ENCODE data around the gene GYPE.
"Not testable (repeated sequence)": the region's sequence is repeated elsewhere in the genome, so short reads cannot be mapped to it uniquely, and the experiment has no call there.

The GYPE gene

DNA sequence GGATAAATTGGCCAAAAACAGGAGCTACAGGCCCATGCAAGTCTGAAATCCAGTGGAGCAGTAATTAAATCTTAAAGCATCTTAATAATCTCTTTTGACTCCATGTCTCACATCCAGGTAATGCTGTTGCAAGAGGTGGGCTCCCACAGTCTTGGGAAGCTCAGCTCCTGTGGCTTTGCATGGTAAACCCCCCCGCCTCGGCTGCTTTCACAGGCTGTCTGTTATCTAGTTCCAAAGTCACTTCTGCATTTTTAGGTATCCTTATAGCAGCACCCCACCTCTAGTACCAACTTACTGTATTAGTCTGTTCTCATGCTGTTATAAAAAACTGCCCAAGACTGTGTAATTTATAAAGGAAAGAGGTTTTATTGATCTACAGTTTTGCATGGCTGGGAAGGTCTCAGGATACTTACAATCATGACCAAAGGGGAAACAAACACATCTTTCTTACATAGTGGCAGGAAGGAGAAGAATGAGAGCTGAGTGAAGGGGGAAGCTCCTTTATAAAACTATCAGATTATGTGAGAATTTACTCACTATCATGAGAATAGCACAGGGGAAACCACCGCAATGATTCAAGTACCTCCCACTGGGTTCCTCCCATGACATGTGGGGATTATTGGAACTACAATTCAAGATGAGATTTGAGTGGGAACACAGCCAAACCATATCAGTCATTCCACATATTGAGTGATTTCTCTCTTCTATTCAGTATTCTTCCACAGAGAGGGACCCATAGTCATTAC, 34.7 kb downstream of the GYPE start:
- DNase-seq, result not testable (repeated sequence)

DNA sequence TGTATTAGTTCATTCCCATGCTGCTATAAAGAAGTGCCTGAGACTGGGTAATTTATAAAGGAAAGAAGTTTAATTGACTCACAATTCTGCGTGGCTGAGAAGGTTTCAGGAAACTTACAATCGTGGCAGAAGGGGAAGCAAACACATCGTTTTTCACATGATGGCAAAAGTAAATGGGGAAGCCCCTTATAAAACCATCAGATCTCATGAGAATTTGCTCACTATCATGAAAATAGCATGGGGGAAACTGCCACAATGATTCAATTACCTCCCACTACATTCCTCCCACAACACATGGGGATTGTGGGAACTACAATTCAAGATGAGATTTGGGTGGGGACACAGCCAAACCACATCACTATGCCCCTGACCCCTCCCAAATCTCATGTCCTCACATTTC, 35.4 kb downstream of the GYPE start:
- not testable (repeated sequence) for DNase-seq

DNA sequence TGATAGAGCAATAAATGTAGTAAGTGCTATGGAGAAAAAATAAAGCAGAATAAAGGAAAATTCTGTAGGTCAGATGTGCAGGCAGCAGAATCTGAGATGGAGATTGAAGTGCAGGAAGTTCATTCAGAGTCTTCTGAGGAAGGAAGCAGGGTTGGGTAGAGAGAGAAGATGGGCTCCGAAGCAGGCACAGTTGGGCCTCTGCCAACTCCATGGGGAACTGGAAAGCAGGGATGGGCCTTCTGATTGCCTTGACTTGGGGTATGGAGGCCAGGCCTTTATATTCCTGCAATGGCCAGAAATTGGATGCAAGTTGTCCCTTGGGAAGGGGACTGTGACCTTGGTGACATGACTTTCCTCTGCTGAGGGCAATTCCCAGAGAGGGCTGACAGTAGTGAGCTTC, 42.6 kb downstream of the GYPE start:
- DNase-seq, result not testable (repeated sequence)

DNA sequence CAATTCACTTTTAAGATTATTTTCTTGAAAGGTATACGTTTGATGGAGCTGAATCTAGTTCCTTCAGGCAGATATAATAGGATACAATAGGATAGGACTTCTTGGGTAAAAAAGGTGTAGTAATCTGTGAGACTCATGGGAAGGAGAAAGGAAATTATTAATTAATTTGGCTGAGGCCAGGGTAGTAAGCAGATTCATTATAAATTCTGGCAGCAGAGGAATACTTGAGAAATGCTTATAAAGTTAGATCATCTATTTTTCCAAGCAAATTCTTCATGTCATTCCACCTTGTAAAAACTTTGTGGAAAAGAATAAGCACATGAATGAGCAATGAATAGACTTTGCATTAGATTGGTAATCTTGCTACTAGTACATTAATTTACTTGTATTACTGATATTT, 46.9 kb downstream of the GYPE start:
- no peak for DNase-seq

DNA sequence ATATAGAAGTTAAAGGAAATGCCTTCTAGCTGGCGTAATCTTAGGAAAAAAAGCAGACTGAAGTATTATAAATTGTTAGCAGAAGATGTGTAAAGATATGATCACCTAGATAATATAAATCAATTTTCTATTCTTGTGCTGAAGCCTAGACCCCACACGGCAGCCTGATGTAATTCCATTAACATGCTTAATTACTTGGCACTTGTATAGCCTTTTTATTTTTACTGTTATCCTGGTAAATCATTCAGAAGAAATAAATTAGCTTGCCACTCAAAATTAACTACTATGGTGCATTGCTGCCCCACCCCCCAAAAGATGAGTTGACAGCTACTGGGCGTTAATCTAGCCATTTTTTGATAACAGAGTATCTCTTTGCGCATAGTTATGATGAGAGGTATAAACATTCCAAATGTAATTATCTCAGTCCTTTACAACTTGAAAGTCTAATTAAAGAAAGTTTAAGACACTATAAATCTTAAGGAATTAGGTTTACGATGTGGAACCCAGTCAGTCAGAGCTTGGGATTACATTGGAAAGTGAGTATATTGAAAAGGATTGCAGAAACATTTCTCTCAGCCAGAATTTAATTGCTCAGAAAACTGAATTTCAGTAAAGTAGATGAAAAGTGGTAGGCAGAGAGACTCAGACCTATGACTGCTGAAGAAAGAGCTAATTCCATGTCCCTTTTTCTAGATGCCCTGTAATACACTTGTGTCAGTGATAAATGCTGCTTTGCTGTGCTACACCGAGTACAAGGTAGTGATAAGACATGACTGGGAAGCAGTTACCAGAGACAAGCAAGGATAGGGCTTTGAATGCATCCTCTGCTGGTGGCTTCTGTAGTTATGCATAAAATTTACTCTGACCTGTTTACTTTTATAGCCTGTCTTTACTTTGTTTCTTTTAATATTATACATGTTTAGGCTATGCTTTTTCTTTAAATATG, 47.7 kb downstream of the GYPE start:
- not testable (repeated sequence) for DNase-seq

DNA sequence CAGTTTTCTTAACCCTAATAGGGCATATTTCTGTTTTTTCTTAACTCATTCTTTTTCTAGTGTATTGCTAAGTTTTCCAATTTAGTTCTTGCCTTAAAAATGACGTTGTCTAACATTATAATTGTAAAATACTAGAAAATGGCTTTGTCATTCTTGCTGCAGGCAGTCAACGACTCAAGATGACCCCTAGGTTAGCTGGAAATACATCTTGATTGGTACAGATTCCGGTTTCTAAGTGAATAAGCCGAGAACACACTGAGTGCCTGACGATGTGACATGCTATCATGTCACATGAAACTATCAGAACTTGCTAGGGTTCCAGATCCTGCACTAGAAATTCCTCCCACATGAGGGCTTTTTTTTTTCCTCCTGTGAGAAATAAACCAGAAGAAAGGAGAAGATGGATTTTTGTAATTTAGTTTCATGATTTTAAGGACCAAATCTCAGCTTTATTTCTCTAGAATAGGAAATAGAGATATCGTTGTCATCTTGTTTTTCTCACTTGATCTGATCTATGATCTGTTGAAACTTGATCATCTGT, 49.3 kb downstream of the GYPE start:
- DNase-seq, result not testable (repeated sequence)

DNA sequence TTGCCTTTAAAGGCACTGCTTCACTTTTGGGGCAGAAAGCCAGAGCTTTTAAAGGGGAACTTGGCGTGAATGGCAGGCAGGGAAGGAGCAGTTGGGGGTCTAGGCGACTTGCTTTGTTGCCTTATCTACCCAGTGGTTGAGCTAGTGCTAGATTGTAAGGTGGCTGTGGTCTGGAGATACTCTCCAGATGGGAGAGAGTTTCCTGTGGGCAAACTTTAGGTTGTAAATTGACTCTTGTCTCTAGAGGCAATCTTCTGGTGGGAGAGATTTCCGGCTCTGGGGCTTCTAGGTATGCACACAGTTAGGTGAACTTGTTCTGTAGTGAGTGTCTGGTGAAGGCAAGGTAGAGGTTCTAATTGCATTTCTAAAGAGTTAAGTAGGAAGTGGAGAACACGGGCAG, 50.7 kb downstream of the GYPE start:
- DNase-seq, result not testable (repeated sequence)

DNA sequence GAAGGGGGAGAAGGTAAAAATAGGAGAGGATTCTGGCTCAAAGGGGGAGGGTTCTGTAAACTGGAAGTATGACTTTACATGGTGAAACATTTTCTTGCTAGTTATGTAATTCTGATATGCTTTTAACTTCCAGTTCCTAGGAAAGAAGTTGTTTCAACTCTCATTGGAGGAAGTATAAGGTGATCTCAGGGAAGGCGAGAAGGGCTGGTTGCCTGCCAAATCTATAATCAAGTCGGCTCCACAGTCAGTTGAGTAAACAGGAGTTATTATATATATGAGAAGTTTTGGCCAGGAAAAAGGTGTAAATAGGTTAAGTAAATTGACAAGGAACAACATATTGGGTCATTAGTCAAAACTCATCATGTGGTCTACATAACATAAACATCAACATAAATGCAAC, 56.1 kb downstream of the GYPE start:
- not testable (repeated sequence) for DNase-seq

DNA sequence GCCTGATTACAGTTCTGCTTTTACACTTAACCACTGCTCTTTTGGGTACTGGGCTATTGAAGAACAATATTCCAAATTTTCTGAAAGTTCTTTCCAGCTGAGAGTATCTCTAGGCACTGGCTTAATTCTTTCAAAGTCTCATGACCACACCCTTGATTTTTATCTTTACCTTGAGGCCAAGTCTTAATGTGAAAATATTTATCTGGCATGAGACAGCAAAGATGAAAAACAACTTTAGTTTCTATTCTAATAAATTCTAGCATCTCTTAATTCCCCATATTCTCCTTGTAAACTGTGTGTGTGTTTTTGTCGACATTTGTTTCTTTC, 61.9 kb downstream of the GYPE start:
- not testable (repeated sequence) for DNase-seq

DNA sequence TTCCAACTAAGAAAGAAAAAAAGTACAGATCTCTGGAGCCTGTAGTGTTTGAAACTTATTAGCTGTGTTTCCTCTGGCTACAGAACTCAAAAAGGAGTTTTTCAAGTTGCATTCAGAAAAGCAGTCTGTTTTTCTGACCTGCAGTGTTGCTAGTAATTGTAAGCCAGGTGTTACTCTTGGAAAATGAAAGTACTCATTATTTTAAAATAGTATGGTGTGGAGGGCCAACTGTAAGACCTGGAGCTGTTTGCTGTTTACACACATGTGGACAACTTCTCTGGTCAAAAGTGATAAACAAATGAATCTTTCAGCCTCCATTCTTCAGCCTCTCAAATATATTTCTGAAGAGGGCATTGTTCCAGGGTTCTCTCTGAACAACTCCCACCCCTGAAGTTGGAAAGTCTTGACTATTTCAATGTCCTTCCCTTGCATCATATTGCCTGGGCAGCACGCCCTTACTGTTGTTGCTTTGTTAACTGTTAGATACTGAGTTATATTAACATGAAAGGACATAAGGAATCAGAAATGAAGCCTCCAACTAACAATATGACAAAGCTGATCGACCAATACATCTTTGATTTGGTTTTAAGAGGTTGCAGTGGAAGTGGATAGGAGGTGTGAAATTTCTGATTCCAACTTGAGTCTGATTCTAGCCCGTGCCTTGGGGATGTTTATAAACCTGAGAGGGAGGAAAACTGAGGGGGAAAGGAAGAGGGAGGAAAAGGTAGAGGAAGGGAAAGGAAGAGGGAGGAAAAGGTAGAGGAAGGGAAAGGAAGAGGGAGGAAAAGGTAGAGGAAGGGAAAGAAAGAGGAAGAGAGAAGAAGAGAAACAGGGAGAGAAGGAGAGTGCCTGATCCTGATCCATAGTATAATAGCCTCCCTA, 62.5 kb downstream of the GYPE start:
- DNase-seq, result not testable (repeated sequence)

DNA sequence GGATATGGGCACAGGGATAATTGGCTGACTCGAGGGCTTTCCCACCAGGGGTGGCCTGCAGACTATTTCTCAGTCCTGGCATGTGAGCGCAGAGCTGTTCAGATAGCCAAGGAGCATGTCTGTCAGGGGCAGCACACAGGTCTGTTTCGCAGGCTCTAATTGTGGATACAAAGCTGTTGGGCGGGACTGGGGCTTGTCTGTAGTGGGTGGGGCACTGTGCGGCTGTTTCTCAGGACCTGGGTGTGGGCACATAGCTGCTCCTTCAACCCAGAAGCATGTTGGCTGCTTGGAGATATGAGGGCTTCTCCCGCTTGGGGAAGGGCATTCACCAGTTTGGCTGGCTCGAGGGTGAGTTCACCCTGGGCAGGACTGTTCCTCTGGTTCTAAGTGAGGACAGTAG, 65.9 kb downstream of the GYPE start:
- DNase-seq, result not testable (repeated sequence)

DNA sequence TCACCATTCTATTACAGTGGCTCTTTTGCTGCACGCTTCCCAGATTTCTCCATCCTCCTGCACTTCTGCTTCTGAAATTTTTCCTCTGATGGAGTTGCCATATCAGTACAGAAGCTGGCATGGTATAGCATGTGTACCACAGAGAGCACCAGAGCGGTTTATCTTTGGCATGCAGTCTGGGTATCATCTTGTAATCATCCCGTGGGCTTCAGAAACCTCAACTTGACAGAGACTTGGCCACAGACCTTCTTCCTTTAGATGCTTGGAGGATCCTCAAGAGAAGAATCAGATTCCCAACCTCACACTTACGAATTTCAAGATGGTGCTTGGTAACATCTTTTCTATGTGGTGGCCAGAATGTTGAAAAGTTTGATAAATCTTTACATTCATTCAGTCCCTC, 71.2 kb downstream of the GYPE start:
- DNase-seq, result not testable (repeated sequence)

DNA sequence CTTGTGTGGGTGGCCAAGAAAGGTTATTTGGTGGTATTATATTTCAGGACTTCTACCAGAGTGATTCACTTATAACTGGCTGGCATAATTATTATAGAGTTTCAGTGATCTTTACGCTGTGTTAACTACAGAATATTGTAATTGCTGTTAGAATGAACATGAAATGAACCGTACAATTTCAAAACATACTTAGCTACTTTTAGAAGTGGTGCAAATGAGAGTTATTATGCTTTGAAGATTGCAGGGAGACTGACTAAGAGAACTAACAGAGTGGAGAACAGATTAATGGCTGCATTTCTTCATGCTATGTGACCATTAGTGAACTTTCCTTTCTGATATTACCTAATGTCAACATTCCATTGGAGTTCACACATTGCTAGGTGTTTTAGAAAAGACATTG, 71.7 kb downstream of the GYPE start:
- DNase-seq, result not testable (repeated sequence)

DNA sequence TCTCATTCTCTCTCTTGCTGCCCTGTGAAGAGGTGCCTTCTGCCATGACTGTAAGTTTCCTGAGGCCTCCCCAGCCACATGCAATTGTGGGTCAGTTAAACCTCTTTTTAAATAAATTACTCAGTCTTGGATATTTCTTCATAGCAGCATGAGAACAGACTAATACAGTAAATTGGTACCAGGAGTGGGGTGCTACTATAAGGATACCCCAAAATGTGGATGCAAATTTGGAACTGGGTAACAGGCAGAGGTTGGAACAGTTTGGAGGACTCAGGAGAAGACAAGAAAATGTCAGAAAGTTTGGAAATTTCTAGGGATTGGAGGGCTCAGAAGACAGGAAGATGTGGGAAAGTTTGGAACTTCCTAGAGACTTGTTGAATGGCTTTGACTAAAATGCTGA, 74.8 kb downstream of the GYPE start:
- not testable (repeated sequence) for DNase-seq

DNA sequence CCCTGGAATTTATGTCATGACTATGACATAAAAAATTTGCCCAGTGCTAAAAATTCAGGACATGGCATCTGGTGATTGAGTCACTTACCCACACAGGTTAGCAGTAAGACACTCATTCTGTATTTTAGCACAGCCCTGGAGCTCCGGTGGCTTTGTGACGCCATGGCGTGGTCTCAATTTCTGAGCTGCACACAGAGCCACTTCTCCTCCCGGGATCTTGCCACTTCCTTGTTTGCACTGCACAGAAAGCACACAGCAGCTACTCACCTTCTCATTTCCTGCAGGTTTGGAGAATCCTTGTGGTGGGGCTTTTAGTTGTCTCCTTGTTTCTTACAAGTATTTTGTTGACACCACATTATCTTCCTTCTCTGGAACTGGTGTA, 76.1 kb downstream of the GYPE start:
- not testable (repeated sequence) for DNase-seq

Measured in nucleus accumbens (tissue), 56 donors.